Peyer's patch (tissue), 4 donors: Measurements from ENCODE around the gene MGAT4C.

Experiments
- POLR2A ChIP-seq, 2 donors: fragments of 450-650 bp; IDR thresholded peaks; one replicate each; pipeline ENCODE4 v1.5.1; 2017; ENCODE audit warnings: antibody characterized with exemption in 2 of 2, mild to moderate bottlenecking in 2 of 2, moderate library complexity in 2 of 2
- TF ChIP-seq, protein P1 (sequence below), 6 experiments: fragments of 450-650 bp in 4 of 6; fragments of 200-600 bp in 2 of 6; sonication (generic) in 1 of 6; IDR thresholded peaks; one replicate each; pipeline ENCODE4 v1.5.1; 2017 to 2019; ENCODE audit warnings: antibody characterized with exemption in 6 of 6, mild to moderate bottlenecking in 3 of 6, moderate library complexity in 1 of 6

DNA sequence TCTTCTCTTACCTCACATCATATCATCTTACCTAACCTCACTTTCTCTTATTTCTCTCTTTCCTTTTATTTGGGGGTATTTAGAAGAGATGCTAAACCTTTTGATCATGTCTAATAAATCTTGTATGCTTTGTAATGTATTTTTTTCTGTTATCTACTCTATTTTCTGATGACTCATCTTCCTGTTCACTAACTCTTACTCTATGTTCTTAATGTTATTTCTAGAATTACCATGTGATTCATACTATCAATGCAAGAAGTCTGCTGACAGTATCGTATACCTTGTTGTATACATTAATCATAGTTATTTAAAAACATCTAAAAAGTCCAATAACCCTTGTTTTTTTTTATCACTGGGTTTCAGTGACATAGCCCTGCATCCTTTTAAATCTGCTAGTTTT is 62.3 kb downstream of the MGAT4C start:
- TF ChIP-seq, protein P1, sequence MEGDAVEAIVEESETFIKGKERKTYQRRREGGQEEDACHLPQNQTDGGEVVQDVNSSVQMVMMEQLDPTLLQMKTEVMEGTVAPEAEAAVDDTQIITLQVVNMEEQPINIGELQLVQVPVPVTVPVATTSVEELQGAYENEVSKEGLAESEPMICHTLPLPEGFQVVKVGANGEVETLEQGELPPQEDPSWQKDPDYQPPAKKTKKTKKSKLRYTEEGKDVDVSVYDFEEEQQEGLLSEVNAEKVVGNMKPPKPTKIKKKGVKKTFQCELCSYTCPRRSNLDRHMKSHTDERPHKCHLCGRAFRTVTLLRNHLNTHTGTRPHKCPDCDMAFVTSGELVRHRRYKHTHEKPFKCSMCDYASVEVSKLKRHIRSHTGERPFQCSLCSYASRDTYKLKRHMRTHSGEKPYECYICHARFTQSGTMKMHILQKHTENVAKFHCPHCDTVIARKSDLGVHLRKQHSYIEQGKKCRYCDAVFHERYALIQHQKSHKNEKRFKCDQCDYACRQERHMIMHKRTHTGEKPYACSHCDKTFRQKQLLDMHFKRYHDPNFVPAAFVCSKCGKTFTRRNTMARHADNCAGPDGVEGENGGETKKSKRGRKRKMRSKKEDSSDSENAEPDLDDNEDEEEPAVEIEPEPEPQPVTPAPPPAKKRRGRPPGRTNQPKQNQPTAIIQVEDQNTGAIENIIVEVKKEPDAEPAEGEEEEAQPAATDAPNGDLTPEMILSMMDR (IDR thresholded peaks at IDR 0.05) = no peak
- TF ChIP-seq POLR2A (IDR thresholded peaks at IDR 0.05) = no peak
